Fibroblast of skin of left quadriceps (primary cell): Measurements from ENCODE around the gene CAMSAP2.

Experiments
- DNase-seq, 2 experiments: peaks; one replicate each; pipeline ENCODE4 v3.0.0-alpha.2; 2013; ENCODE audit warnings: low read depth in 2 of 2

Gene CAMSAP2

DNA sequence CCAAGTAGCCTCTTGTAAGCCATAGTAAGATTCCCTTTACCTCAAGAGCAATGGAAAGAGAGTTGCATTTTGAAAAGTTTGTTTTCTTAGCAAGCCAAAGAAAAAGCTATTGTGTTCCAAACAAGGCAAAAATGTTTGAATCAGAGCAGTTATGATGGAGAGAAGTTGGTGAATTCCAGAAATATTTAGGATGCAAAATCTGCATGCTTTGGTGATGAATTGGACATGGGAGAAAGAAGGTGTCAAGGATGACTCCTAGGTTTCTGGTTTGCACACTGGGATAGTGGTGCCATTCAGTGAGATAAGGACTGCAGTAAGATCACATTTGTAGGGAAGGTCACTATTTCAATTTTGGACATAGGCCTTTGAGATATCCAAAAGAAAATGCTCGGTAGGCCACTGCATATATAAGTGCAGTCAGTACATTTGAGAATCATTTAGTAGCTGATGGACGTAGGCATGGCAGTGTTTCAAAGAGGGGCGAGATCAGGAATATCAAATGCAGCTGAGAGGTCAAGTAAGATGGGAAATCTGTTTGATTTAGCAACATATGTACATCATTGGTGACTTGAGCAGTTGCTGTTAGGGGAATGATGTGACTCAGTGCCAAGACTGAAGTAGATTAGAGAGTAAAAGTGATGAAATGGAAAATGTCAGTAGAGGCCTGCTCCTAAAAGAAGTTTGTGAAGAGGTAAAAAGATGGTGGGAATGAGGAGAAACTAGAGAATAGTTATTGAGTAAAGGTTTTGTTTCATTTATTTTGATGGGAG lies 100.2 kb downstream of the CAMSAP2 start:
- peak; percentile 34 to 37 for DNase-seq

DNA sequence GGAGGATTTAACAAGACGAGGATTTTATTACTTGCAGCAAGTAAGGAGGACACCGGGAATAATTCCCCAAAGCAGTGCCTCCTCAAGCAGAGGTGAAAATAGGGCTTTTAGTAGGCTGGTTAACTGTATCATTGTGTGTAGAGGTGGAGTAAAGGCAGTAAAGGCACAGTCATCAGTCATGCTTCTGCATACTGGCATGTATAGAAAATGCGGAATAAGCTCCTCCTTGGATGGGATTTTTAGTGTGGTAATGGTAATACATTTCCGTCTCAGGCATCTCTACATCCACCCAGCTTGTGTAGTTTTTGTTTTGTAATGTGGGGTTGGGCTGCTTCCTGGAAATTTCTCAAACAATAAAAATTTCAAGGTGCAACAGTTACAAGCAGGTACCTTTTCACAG lies 106.7 kb downstream of the CAMSAP2 start:
- DNase-seq, result no peak

DNA sequence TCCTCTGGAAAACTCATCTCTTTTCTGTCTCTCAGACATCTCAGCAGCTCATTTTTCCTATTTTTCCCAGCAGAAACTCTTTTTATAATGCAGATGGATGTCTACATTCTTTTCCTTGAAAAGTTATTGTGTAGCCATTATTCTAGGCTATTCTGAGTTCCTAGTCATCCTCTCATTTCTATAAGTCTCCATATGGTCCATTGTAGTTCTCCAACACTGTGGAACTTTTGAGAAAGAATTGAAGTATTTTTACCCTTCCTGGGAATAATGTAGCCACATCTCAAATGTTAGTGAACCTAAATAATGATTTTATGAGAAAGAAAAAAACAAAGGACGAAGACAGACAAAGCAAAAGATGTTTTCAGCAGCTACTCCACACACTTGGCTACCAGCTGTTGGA lies 107.7 kb downstream of the CAMSAP2 start:
- DNase-seq, result no peak

DNA sequence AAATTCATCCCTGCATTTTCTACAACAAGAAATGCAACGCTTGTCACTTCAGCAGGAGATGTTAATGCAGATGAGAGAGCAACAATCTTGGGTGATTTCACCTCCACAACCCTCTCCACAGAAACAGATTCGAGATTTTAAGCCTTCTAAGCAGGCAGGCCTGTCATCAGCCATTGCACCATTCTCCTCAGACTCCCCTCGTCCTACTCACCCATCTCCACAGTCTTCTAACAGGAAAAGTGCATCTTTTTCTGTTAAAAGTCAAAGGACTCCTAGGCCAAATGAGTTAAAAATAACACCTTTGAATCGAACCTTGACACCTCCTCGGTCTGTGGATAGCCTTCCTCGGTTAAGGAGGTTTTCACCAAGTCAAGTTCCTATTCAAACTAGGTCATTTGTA lies 110.7 kb downstream of the CAMSAP2 start:
- DNase-seq, result no peak

DNA sequence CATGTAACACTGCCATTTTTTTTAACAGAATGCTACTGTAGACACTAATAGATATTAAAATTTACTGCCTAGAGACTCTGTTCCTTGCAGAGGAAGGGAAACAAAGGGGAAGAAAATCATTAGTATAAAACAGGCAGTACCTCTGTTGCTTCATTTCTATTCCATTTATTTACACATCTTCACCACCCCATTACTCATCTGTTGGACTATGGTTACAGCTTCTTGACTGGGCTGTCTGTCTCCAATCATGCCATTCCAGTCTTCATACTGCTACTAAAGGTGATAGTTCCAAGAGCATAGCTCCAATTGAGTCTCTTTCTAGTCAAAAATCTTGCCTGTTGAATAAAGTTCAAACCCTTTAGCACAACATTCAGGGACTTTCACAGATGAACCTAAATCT lies 111.9 kb downstream of the CAMSAP2 start:
- DNase-seq, result no peak

DNA sequence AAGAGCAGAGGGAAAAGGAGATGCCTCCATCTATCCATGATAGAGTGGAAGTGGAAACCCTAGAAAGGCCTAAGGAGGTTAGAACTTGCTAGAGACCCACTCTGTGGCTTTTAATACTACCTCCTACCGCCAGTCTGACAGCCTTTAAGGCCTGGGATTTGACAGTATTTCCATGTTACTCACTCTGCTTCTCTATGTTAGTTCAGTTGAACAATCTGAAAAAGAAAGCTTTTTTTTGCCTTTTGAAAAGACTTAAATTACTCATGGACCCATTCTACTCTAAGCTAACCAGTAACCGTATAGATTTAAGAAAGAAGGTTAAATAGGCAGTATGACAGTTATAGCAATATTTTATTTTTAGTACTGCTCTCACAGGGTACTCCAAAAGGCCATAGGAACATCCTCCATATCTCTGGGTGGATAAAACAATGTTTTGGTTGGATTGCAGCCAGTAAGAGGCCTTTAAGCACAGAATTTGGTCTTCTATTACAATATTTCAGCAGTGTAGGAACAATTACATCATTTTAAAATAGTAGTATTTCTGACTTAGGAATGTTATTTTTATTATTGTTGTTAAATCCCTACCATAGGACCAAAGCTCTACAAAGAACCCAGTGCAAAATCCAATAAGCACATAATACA lies 118.1 kb downstream of the CAMSAP2 start:
- peak; percentile 61 to 62 for DNase-seq

DNA sequence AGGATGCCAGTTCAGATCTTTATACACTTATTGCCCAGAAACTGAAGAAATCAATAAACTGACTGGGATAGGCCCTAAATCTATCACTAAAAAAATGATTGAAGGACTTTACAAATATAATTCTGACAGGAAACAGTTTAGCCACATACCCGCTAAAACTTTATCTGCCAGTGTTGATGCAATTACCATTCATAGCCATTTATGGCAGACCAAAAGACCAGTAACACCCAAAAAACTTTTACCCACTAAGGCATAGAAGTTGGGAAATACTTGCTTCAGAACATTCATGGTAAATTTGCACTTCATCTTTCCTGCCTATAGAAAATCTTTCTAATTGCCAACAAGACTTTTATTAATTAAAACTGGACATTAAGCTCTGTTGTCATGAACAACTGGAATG lies 119.1 kb downstream of the CAMSAP2 start:
- no peak for DNase-seq

DNA sequence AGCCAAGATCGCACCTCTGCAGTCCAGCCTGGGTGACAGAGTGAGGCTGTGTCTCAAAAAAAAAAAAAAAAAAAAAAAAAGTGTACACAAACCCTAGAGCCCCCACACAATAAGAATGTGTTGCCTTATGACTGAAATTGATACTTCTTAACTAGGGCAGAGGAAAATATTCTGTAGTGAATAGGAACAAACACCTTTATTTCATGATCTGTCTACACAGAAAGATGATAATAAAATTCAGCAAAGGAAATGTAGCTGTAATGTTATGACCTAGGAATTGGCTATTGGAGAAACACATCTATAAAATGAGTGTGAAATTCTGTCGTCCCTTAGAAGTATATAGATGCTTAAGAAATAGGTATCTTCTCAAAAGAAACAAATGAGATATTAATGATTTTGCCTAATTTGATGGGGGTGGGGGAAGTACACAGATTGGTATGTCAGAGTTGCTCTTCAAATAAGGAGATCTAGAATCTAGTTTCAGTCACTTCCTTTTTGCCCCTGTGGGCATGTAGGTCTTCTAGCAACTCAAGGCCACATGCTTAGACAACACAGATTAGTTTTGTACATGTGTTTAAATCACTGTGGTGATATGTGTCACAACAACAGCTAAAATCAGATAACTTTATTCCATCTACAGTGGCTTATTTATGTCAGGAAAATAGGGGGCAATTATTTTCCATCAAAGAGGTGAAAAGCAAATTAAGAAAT lies 123.4 kb downstream of the CAMSAP2 start:
- DNase-seq, result no peak

DNA sequence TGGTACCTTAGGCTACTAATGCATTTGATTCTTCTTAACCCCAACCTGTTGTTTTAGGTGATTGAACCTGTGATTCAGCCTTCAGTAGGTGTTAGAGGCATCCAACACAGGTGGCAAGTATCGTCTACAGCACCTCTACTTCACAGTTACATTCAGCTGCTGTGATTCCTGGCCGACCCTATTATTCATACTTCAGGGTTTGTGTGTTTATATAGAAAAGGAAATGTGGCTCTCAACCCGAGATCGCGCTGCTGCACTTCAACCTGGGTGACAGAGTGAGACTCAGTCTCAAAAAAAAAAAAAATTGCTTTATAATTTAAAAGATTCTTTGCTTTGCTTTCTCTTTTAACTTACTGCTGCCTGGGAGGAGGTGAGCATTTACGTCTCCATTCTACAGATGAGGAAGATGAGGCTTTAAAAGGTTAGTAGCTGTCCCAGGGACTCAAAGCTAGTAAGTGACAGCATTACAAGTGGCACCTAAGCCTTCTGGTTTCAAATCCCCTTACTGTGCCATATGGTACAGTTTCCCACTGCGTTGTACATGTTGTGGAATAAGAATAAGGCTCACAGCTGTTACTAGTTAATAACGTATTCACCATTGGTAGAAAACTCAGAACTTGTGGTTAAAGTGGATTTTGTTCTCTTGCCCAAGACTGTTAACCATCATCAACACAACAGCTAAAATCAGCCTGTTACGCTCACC lies 124.2 kb downstream of the CAMSAP2 start:
- DNase-seq, result no peak

DNA sequence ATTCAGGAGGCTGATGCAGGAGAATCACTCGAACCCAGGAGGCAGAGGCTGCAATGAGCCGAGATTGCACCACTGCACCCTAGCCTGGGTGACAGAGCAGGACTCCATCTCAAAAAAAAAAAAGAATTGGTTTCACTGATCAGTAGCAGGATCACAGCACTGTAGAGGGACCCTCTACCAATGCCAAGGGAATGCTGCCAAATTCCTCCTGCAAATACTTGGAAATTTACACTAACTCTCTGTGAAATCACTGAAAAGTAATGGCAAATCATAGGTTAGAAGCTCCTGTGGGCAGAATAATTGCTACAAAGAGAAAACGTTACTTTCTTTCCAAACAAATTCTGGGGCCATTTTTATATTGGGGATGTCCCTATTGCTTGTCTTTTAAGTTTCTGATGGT lies 127.4 kb downstream of the CAMSAP2 start:
- no peak for DNase-seq

DNA sequence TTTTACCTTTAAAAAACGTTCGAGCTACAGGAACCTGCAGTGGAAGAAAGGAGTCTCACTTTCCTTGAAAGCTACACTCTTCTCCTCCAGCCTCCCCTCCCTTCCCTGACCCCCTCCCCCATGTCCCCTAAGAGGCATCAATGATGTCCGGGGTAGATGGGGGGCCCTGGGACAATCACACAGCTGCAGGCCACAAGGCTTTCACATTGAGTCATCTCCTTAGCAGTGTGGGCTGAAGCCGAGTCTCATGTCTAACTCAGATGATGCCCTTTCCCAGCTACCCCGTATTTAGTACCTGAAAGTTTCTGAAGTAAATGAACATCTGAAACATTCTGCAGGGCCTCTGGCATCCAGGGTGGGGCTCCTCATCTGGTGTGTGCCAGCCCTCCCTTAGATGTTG lies 127.8 kb downstream of the CAMSAP2 start:
- no peak for DNase-seq

DNA sequence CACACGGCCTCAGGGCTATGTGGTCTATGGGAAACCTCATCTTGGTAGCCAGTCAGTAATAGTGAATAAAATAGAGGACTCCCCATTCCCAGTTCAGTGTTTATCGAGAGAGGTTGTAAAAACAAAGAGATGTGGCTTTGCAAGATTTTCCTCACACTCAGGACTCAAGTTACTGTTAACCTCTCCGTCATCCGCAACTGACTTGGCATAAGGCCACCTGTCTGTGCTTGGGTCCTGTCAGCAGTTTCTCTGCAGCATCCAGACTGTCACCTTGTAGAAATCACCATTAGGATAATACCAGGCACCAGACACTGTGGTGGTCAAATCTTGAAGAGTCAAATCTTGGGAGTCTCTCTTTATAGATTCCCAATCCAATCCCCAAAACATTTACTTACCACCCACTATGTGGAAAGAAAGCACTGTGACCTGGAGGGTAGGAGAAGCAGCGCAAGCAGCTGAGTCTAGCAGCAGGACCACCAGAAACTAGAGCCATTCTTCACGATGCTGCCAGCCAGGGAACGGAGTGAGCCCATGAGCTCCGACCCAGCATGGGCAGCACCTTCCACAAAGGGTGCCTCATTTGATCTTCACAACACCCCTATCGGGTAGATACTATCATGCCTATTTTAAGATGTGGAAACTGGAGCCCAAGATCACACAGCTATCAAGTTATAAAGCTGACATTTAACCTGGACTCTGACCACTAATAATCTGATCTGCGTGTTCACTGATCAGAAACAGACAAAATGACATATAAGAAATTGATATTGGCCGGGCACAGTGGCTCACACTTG lies 128.5 kb downstream of the CAMSAP2 start:
- DNase-seq, result no peak

DNA sequence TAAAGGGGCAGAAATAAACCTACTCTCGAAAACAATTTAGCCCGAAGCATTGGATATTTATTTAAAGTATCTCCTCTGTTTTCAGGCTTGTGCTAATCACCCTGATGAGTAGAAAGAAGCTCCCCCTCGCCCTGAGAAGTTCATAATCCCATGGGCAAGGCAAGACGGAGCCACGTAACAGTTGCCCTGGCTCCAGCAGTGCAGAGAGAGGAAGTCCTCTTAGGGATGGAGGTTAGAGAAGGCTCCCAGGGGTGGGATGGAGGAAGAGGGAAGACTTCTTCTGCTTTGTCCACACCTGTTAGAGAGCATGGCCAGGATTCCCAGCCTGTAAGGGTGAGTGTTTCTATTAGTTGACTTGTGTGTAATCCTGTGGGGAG lies 130.7 kb downstream of the CAMSAP2 start:
- DNase-seq, result no peak

DNA sequence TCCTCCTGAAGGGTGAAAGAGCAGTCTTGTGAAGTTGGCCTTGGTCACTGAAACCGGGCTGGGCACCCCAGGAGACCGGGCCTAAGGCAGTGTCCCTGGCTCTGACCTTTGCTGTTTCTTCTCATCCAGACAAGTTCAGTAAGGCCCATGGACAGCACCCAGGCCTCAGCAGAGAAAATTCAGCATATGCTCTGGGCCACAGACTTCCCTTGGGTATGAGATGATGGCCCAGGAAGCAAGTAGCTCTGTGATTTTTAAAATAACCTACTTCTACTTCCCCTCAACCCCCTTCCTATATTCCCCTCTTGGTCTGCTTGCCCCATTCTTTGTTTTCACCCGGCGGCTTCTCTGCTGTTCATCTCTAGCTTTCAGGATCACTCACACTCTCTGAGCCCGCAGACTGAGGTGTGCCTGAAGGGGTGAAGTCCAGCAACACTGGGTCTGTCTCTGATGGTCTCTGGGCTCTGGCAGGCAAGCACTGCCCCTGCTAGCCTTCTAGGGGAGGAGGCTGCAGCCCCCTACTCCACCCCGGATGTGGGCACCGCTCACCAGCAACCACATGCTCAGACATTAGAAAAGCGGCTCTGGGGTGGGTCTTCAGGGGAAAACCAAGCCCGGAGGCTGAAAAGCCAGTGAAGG lies 131.2 kb downstream of the CAMSAP2 start:
- no peak for DNase-seq

DNA sequence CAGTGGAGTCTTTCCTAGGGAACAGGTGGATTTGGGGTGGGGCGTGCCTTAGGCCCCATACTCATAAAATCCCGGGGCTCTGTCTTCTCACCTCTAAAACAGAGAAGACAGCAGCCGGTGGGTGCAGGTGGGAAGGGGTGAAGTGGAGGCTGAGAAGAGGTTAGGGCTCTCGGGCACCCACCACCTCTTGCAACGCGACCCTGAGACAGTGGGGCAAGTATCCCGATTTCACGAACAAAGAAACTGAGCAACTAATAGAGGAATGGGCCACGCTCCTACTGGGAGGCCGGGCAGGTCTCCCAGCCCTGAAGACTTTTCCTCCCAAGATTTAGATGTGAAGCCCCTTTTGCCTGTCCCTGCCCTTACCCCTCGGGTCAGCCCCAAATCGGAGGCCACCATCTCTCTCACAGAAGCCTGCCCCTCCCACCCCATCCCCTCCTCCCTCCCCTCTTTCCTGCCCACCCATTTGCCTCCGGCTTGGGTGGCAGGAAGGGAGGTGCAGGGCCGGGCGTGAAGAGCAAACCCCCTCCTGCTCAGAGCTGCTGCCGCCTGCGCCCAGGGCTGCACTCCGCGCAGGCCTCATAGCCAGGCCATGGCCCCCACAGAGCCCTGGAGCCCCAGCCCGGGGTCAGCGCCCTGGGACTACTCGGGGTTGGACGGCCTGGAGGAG lies 133.9 kb downstream of the CAMSAP2 start, which contains the start of gene GPR25:
TSS of gene GPR25 (plus strand) at position 536 of the 670 bp plus-strand sequence. CDS start at position 593, 57 bp downstream.
- DNase-seq, result no peak

DNA sequence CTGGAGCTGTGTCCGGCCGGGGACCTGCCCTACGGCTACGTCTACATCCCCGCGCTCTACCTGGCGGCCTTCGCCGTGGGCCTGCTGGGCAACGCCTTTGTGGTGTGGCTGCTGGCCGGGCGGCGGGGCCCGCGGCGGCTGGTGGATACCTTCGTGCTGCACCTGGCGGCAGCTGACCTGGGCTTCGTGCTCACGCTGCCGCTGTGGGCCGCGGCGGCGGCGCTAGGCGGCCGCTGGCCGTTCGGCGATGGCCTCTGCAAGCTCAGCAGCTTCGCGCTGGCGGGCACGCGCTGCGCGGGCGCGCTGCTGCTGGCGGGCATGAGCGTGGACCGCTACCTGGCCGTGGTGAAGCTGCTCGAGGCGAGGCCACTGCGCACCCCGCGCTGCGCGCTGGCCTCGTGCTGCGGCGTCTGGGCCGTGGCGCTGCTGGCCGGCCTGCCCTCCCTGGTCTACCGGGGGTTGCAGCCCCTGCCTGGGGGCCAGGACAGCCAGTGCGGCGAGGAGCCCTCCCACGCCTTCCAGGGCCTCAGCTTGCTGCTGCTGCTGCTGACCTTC lies 134.5 kb downstream of the CAMSAP2 start:
- no peak for DNase-seq

DNA sequence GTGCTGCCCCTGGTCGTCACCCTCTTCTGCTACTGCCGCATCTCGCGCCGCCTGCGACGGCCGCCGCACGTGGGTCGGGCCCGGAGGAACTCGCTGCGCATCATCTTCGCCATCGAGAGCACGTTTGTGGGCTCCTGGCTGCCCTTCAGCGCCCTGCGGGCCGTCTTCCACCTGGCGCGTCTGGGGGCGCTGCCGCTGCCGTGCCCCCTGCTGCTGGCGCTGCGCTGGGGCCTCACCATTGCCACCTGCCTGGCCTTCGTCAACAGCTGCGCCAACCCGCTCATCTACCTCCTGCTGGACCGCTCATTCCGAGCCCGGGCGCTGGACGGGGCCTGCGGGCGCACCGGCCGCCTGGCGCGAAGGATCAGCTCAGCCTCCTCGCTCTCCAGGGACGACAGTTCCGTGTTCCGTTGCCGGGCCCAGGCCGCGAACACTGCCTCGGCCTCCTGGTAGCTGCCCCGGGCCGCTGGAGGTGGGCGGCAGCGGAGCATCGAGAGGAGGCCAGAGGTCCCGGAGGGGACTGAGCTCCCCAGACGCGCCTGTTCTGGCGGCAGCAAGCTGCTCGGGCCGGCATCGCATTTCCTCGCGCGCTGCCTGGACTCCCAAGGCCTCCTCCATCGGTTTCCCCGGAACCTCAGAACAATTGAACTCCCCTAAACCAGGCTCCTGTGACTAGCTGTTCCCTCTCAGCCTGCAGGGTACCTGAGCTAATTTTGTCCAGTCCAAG lies 135.1 kb downstream of the CAMSAP2 start:
- DNase-seq, result no peak

DNA sequence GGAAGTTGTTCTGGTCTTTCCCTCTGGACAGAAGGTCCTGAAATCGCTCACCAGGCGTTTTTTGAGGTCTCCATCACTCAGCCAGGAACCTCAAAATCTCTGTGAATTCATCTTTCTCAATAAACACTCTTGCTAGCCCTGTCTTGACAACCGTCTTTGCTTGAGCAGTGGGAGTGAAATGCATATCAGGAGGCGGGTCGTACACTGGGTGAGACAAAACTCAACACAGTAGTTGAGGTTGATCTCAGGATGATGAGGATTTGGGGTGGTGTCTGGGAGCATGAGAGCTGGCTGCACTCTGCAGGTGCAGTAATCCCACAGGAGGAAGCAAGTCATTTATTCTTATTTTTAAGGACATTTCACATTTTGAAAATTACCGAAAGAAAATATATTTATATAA lies 136.0 kb downstream of the CAMSAP2 start:
- DNase-seq, result no peak

DNA sequence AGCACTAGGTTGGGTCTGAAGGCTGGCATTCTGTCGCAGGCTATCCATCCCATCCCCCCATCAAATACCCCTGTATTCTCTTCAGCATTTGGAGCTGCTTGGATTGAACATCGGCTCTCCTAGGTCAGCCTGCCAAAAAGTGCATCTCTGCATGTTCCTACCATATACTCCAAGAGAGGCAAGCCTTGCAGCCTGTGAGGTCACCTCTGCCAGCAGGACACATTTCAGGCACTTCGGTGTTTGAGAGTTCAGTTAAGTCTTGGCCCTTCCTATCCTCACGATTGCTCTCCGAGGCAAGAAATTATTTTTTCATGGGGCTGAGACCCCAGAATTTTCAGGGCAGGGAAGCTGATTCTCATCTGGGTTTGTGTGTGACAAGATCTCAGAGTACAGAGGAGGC lies 136.7 kb downstream of the CAMSAP2 start:
- DNase-seq, result no peak
